GM21717 (cell line): ENCODE measurements around the gene RPTN.

Experiments
- ATAC-seq: cut with Tn5 transposase; IDR thresholded peaks from one replicate; pipeline ENCODE4 v1.9.1; 2021; ENCODE audit warnings: mild to moderate bottlenecking, moderate library complexity; ENCODE audit not compliant: unreplicated experiment

Gene RPTN

GRCh38 chr1:152159144-152159543, at the start of gene RPTN:
RPTN (minus strand) TSS chr1:152159228; CDS start chr1:152157889, 1,339 bp downstream.
- ATAC-seq: no peak

- no peak for ATAC-seq
Observed at GRCh38 chr1:152198982-152199381, 40.0 kb upstream of the RPTN start.

GRCh38 chr1:152197361-152197941, 38.4 kb upstream of the RPTN start:
- no peak for ATAC-seq

GRCh38 chr1:152191711-152192110, 32.7 kb upstream of the RPTN start:
- no peak for ATAC-seq

- no peak for ATAC-seq
Observed at GRCh38 chr1:152191260-152191659, 32.2 kb upstream of the RPTN start.

GRCh38 chr1:152190589-152190988, 31.6 kb upstream of the RPTN start:
- no peak for ATAC-seq

GRCh38 chr1:152189657-152190442, 30.8 kb upstream of the RPTN start:
- no peak for ATAC-seq

- ATAC-seq: no peak
Observed at GRCh38 chr1:152188673-152189591, 29.9 kb upstream of the RPTN start.

- no peak for ATAC-seq
Observed at GRCh38 chr1:152186556-152187285, 27.7 kb upstream of the RPTN start.

GRCh38 chr1:152185544-152186391, 26.7 kb upstream of the RPTN start:
- ATAC-seq: no peak

- ATAC-seq: no peak
Observed at GRCh38 chr1:152182944-152183361, 23.9 kb upstream of the RPTN start.

GRCh38 chr1:152182431-152182830, 23.4 kb upstream of the RPTN start:
- no peak for ATAC-seq

- no peak for ATAC-seq
Observed at GRCh38 chr1:152179566-152179965, 20.5 kb upstream of the RPTN start.

GRCh38 chr1:152170287-152170905, 11.4 kb upstream of the RPTN start:
- ATAC-seq: no peak

GRCh38 chr1:152169366-152170025, 10.5 kb upstream of the RPTN start:
- ATAC-seq: no peak

GRCh38 chr1:152168535-152168868, 9.5 kb upstream of the RPTN start:
- ATAC-seq: no peak

- no peak for ATAC-seq
Observed at GRCh38 chr1:152167835-152168534, 9.0 kb upstream of the RPTN start.

GRCh38 chr1:152166966-152167365, 7.9 kb upstream of the RPTN start:
- ATAC-seq: no peak
